Measurements from ENCODE around the gene ZIC5.

GRCh38 chr13:99985886-99986527 lies 14.4 kb upstream of the ZIC5 start:
- TF ChIP-seq CTCF (IDR thresholded peaks at IDR 0.05) = no peak
- no peak for TF ChIP-seq POLR2A (IDR thresholded peaks at IDR 0.05)

Measured in uterus (tissue), 2 donors.